Measurements from ENCODE around the gene CEP70. TPM values are rescaled to one million over a fixed set of nuclear protein-coding genes. Genes with fewer than 3 reads are reported as not detected.

The CEP70 gene
- total and polyA plus RNA-seq, 10 of the 15 experiments (the other 5 are each of a cell fraction or from before 2014, with no cell fraction given), result 1.4 to 9.3 (median 2.2) TPM

DNA sequence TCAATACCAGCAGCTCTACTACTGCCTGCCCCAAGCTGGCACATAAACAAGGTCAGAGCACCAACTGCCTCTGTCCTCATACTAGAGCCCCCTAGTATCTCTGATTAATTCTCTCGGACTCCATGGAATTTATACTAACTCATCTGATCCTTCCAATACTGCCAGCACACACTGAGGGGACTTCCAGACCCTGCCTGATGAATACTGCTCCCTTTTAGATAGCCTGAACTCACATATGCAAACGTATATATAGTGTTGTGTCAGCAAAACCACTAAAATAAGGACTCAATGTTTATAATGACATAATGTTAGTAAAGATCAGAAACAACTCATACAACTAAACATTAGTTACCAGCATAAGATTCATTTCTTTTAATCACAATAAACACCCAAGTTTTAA lies 25.0 kb downstream of the CEP70 start:
- TF ChIP-seq ESRRA (IDR thresholded peaks at IDR 0.05; ENCODE audit: low read length), result no peak
- TF ChIP-seq TCF7 (IDR thresholded peaks at IDR 0.05; ENCODE audit: borderline replicate concordance), result no peak
- TF ChIP-seq SPI1 (IDR thresholded peaks at IDR 0.05; ENCODE audit: borderline replicate concordance, insufficient read depth, low read depth, low read length), result no peak
- TF ChIP-seq, protein P1, sequence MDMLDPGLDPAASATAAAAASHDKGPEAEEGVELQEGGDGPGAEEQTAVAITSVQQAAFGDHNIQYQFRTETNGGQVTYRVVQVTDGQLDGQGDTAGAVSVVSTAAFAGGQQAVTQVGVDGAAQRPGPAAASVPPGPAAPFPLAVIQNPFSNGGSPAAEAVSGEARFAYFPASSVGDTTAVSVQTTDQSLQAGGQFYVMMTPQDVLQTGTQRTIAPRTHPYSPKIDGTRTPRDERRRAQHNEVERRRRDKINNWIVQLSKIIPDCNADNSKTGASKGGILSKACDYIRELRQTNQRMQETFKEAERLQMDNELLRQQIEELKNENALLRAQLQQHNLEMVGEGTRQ (IDR thresholded peaks at IDR 0.05; ENCODE audit: borderline replicate concordance, low read depth, low read length), result no peak
- TF ChIP-seq DPF2 (IDR thresholded peaks at IDR 0.05), result no peak
- TF ChIP-seq KAT2A (conservative IDR thresholded peaks at IDR 0.05; ENCODE audit: control insufficient read depth, low read depth, low read length), result no peak
- TF ChIP-seq, protein P2, sequence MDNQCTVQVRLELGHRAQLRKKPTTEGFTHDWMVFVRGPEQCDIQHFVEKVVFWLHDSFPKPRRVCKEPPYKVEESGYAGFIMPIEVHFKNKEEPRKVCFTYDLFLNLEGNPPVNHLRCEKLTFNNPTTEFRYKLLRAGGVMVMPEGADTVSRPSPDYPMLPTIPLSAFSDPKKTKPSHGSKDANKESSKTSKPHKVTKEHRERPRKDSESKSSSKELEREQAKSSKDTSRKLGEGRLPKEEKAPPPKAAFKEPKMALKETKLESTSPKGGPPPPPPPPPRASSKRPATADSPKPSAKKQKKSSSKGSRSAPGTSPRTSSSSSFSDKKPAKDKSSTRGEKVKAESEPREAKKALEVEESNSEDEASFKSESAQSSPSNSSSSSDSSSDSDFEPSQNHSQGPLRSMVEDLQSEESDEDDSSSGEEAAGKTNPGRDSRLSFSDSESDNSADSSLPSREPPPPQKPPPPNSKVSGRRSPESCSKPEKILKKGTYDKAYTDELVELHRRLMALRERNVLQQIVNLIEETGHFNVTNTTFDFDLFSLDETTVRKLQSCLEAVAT (IDR thresholded peaks at IDR 0.05), result no peak
- H3K4me3 ChIP-seq, result no peak overlapping the region
- intact Hi-C loops (cut with micrococcal nuclease; ENCODE audit: unreplicated experiment) (no loop called here), in situ Hi-C loops (cut with MboI) (no loop called here)
- BruUV-seq (replicated peaks), result no TSS peak
- no peak for FAIRE-seq
- H3K4me2 ChIP-seq (ENCODE audit: control insufficient read depth, insufficient read depth), result no peak overlapping the region
- H3K36me3 ChIP-seq (ENCODE audit: control insufficient read depth in 2 of 2, insufficient read depth in 2 of 2, low read length in 1 of 2), result no peaks in the 10 kb centered on the region
- H3K9ac ChIP-seq (ENCODE audit: control insufficient read depth, insufficient read depth, low read length), result no peak overlapping the region
- ChIA-PET POLR2A (no interaction called here), SMC1A (ENCODE audit: uncharacterized antibody, unreplicated experiment) (interaction anchor here (1.1 kb wide), 1 partner anchor 130 kb away, joined by 3 read pairs; no protein-coding TSS in a partner anchor), CTCF (interaction anchor here (3.6 kb wide), 1 partner anchor 11 kb away, joined by 11 read pairs; no protein-coding TSS in a partner anchor), RAD21 (ENCODE audit: unreplicated experiment) (interaction anchor here (1.1 to 1.5 kb wide), 2 partner anchors 131 to 346 kb away, joined by 3 to 16 read pairs; no protein-coding TSS in a partner anchor)
- H2AFZ ChIP-seq (ENCODE audit: control insufficient read depth, low read depth, low read length), result no peak overlapping the region
- no peaks in the 10 kb centered on the region for H3K9me3 ChIP-seq (replicated peaks; ENCODE audit: control insufficient read depth, insufficient read depth, low read length)
- WGBS (ENCODE audit: insufficient coverage, insufficient replicate concordance, low lambda C conversion rate, missing lambda C conversion rate), result 22% methylated on average over 2 of the region's 2 CpGs
- DNase-seq (ENCODE audit: low read depth, low spot score), result no peak
- H3K4me1 ChIP-seq (ENCODE audit: control insufficient read depth, insufficient read depth, low read length), result no peaks in the 10 kb centered on the region
- no peaks in the 10 kb centered on the region for H4K20me1 ChIP-seq (ENCODE audit: control insufficient read depth, insufficient read depth)
- H3K27ac ChIP-seq (ENCODE audit: control insufficient read depth, insufficient read depth), result no peak overlapping the region
- no peaks in the 10 kb centered on the region for H3K79me2 ChIP-seq (ENCODE audit: control insufficient read depth, insufficient read depth, low read length)
- no peak for ATAC-seq
- H3K27me3 ChIP-seq (replicated peaks in 1 of 2; ENCODE audit: control insufficient read depth in 2 of 2, insufficient read depth in 2 of 2, low read length in 1 of 2), result no peaks in the 10 kb centered on the region

Data from GM12878 (cell line).